Myometrial cell (primary cell): ENCODE results near the gene SDC3. TPM values are rescaled to one million over a fixed set of nuclear protein-coding genes. Genes with fewer than 3 reads are reported as not detected.

ENCODE experiments used
- total RNA-seq: library from RNA; depleted of rRNA; stranded (reverse); fragments of >200 nt; gene quantifications from 2 replicates; pipeline ENCODE4 v1.2.3, GENCODE V29; 2015

The SDC3 gene
- 21.9 and 23.2 TPM in 2 replicates for total RNA-seq

GRCh38 chr1:30908696-30909364, at the start of gene SDC3:
Gene SDC3, minus strand, starts transcription at chr1:30908758. Its CDS starts 172 bp downstream, at chr1:30908586.

Other genes starting within 250 kb of the SDC3 start
- gene MATN1, start 185.2 kb downstream of the SDC3 start, total RNA-seq: not detected in 2 replicates
- not detected in 2 replicates for gene LAPTM5, start 151.0 kb downstream of the SDC3 start, total RNA-seq
- gene PUM1, start 157.0 kb upstream of the SDC3 start, total RNA-seq: 44.7 and 55.6 TPM in 2 replicates